Trophoblast cell (in vitro differentiated cells and primary cell): ENCODE results near the gene SERTAD1.

Experiments used
- DNase-seq, 2 donors: peaks; one replicate each; pipeline ENCODE4 v3.0.0-alpha.2; 2016
- H2AFZ ChIP-seq: 2 replicates; pipeline ENCODE4 v1.6.1; 2013; ENCODE audit warnings: low read length, moderate library complexity, mild to moderate bottlenecking; ENCODE audit not compliant: insufficient read depth, poor library complexity
- H2AK5ac ChIP-seq: 2 replicates; pipeline ENCODE4 v1.6.1; 2013; ENCODE audit warnings: mild to moderate bottlenecking, low read length
- H2BK120ac ChIP-seq: 2 replicates; pipeline ENCODE4 v1.6.1; 2013; ENCODE audit warnings: low read length, mild to moderate bottlenecking, moderate library complexity; ENCODE audit not compliant: insufficient read depth, poor library complexity
- H2BK12ac ChIP-seq: 2 replicates; pipeline ENCODE4 v1.6.1; 2013; ENCODE audit warnings: mild to moderate bottlenecking, low read length, moderate library complexity
- H2BK5ac ChIP-seq: 2 replicates; pipeline ENCODE4 v1.6.1; 2013; ENCODE audit warnings: low read length, low read depth, moderate library complexity, mild to moderate bottlenecking; ENCODE audit not compliant: poor library complexity
- H3K14ac ChIP-seq: 2 replicates; pipeline ENCODE4 v1.6.1; 2013; ENCODE audit warnings: mild to moderate bottlenecking, low read length
- H3K18ac ChIP-seq: 2 replicates; pipeline ENCODE4 v1.6.1; 2013; ENCODE audit warnings: mild to moderate bottlenecking, low read length
- H3K23ac ChIP-seq: 2 replicates; pipeline ENCODE4 v1.6.1; 2013; ENCODE audit warnings: low read length
- H3K27ac ChIP-seq: 2 replicates; pipeline ENCODE4 v1.5.1; 2013; ENCODE audit warnings: low read depth, mild to moderate bottlenecking, inconsistent platforms, low read length, moderate library complexity
- H3K27me3 ChIP-seq: 2 replicates; pipeline ENCODE4 v1.6.1; 2013; ENCODE audit warnings: inconsistent platforms, mild to moderate bottlenecking, low read length, moderate library complexity; ENCODE audit not compliant: insufficient read depth
- H3K36me3 ChIP-seq, 2 experiments: 1 replicate in 1 of 2; 2 replicates in 1 of 2; pipeline ENCODE4 v1.6.1; 2013; ENCODE audit warnings: low read length in 2 of 2, mild to moderate bottlenecking in 2 of 2, moderate library complexity in 1 of 2; ENCODE audit not compliant: insufficient read depth in 2 of 2, control insufficient read depth in 1 of 2
- H3K4ac ChIP-seq: 2 replicates; pipeline ENCODE4 v1.6.1; 2013; ENCODE audit warnings: low read depth, mild to moderate bottlenecking, low read length, moderate library complexity
- H3K4me1 ChIP-seq, 2 experiments: 1 replicate in 1 of 2; 2 replicates in 1 of 2; pipeline ENCODE4 v1.6.1; 2013; ENCODE audit warnings: low read length in 2 of 2, mild to moderate bottlenecking in 2 of 2, moderate library complexity in 1 of 2; ENCODE audit not compliant: insufficient read depth in 2 of 2, control insufficient read depth in 1 of 2
- H3K4me2 ChIP-seq: 2 replicates; pipeline ENCODE4 v1.6.1; 2013; ENCODE audit warnings: inconsistent platforms, mild to moderate bottlenecking, low read length, moderate library complexity
- H3K4me3 ChIP-seq: 2 replicates; pipeline ENCODE4 v1.5.1; 2013; ENCODE audit warnings: mild to moderate bottlenecking, low read depth, low read length, inconsistent platforms
- H3K79me1 ChIP-seq: one replicate; pipeline ENCODE4 v1.6.1; 2013; ENCODE audit warnings: low read length
- H3K79me2 ChIP-seq: 2 replicates; pipeline ENCODE4 v1.6.1; 2013; ENCODE audit warnings: low read length, mild to moderate bottlenecking; ENCODE audit not compliant: control insufficient read depth, insufficient read depth, poor library complexity
- H3K9ac ChIP-seq: 2 replicates; pipeline ENCODE4 v1.6.1; 2013; ENCODE audit warnings: mild to moderate bottlenecking, low read length
- H3K9me3 ChIP-seq: 2 replicates; pipeline ENCODE4 v1.6.1; 2013; ENCODE audit warnings: low read depth, mild to moderate bottlenecking, control low read depth, inconsistent platforms, low read length; ENCODE audit not compliant: insufficient read depth
- H4K12ac ChIP-seq: 2 replicates; pipeline ENCODE4 v1.6.1; 2013; ENCODE audit warnings: low read depth, mild to moderate bottlenecking, low read length, moderate library complexity
- H4K8ac ChIP-seq: 2 replicates; pipeline ENCODE4 v1.6.1; 2013; ENCODE audit warnings: low read depth, mild to moderate bottlenecking, low read length, moderate library complexity
- H4K91ac ChIP-seq: one replicate; pipeline ENCODE4 v1.6.1; 2013; ENCODE audit warnings: low read depth, mild to moderate bottlenecking, low read length, moderate library complexity
- WGBS: extraction: QIAGEN DNeasy Blood & Tissue Kit; methylation state at CpG from one replicate; pipeline ENCODE4 v1.1.7; 2013; ENCODE audit warnings: missing lambda C conversion rate; ENCODE audit not compliant: insufficient read length, insufficient coverage; ENCODE audit errors: extremely low coverage; 5-methylcytosine and 5-hydroxymethylcytosine counted together

The SERTAD1 gene

DNA sequence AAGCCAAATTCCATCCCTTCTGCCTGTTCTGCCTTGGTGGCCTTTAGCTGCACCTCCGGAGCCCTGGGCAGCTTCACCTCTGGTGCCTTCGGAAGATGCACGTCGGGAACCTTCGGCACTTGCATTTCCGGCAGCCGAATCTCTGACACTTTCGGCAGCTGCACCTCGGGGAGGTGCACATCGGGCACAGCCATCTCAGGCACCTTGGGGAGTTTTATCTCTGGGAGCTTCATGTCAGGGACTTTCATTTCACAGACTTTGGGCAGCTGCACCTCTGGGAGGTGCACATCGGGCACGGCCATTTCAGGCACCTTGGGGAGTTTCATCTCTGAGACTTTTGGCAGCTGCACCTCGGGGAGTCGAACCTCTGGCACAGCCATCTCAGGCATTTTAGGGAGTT, 29.8 kb downstream of the SERTAD1 start:
- no peak overlapping the region for H4K12ac ChIP-seq

DNA sequence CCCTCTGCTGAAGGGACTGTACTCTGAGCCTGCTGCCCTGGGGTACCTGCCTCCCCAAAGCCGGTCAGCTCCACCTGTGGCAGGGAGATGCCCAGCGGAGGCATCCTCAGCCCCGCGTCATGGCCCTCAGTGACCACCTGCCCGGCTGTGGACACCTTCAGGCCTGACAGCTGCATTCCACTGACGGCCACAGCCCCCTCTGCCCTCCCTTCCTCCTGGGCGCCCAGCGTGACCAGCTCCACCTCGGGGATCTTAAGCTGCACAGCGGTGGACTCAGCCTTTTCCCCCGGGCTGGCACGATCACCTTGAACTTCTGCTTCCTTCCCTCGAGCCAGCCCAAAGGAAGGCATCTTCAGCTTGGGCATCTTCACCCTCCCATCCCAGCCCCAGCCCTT, 31.0 kb downstream of the SERTAD1 start:
- no peak overlapping the region for H2BK5ac ChIP-seq
- H3K9ac ChIP-seq = no peak overlapping the region
- H3K18ac ChIP-seq = no peak overlapping the region
- no peak overlapping the region for H2BK12ac ChIP-seq
- H3K79me1 ChIP-seq = peaks cover 13% of the 10 kb centered on the region
- H4K91ac ChIP-seq = no peak overlapping the region
- peaks cover 1% of the 10 kb centered on the region for H3K79me2 ChIP-seq
- H4K12ac ChIP-seq = no peak overlapping the region
- H3K4me3 ChIP-seq = no peak overlapping the region
- no peak overlapping the region for H2AFZ ChIP-seq
- H3K4me1 ChIP-seq = peaks cover 11 to 20% of the 10 kb centered on the region in 2 experiments
- H2AK5ac ChIP-seq = peak overlapping the region; percentile 3
- H3K9me3 ChIP-seq = peaks cover 4% of the 10 kb centered on the region
- H4K8ac ChIP-seq = no peak overlapping the region
- no peak overlapping the region for H3K4ac ChIP-seq
- H3K4me2 ChIP-seq = no peak overlapping the region
- H3K27ac ChIP-seq = no peak overlapping the region
- no peak for DNase-seq
- H3K27me3 ChIP-seq = no peaks in the 10 kb centered on the region
- WGBS = no CpG with 5 or more reads among the region's 13 CpGs
- H3K23ac ChIP-seq = no peak overlapping the region
- no peak overlapping the region for H2BK120ac ChIP-seq
- no peaks in the 10 kb centered on the region for H3K36me3 ChIP-seq
- H3K14ac ChIP-seq = no peak overlapping the region

More for the DNA sequence above, 29.8 kb downstream of the SERTAD1 start:
- Histone ChIP-seq H2AFZ (no peak overlapping the region), H3K4me2 (no peak overlapping the region), H3K9ac (no peak overlapping the region), H3K4me1 (peaks cover 11 to 20% of the 10 kb centered on the region in 2 experiments), H3K9me3 (peaks cover 4% of the 10 kb centered on the region), H4K91ac (no peak overlapping the region), H3K4me3 (no peak overlapping the region), H3K23ac (no peak overlapping the region), H2BK12ac (no peak overlapping the region), H2BK120ac (no peak overlapping the region), H4K8ac (no peak overlapping the region), H3K36me3 (no peaks in the 10 kb centered on the region), H3K4ac (no peak overlapping the region), H2AK5ac (no peak overlapping the region), H3K18ac (no peak overlapping the region), H2BK5ac (no peak overlapping the region), H3K27me3 (no peaks in the 10 kb centered on the region), H3K27ac (no peak overlapping the region), H3K14ac (no peak overlapping the region), H3K79me2 (peaks cover 1% of the 10 kb centered on the region), H3K79me1 (peaks cover 13% of the 10 kb centered on the region)
- no CpG with 5 or more reads among the region's 14 CpGs for WGBS
- no peak for DNase-seq

DNA sequence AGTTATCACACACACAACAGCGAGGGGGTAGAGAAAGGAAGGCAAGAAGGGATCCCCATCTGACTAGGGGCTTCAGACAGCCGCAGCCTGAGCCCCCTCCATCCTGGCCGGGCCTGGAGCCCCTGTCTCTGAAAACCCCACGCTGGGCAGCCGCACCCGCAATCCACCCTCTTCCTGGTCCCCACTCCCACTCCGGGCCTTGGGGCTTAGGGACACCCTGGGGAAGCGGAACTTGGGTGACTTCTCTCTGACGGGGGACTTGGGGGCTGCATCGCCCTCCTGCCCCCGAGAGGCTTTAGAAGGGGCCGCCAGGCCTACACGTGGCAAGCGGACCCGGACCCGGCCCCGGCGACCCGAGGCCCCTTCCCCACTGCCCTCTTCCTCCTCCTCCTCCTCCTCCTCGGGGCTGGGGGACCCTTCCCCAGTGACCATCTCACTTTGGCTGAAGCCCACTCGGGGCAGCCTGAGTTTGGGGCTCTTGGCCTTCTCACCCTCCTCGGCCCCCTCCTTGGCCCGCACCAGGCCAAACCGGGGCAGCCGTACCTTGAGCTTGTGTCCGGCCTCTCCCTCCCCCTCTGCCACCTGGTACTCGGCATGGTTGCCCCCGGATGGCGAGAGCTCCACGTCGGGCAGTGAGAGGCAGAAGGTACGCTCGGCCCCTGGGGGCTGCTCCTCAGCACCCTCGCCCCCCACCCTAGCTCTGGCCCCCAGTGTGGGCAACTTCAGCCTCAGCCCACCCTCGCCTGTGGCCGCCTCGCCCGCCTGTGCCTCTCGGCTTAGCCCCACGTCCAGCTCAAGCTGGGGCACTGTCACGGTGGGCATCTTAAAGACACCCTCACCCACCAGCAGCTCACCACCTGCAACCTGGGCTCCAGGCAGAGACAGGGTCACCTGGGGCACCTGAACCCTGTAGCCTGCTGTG, 31.6 kb downstream of the SERTAD1 start:
- Histone ChIP-seq H2BK120ac (peak overlapping the region; percentile 5), H3K79me1 (peaks cover 13% of the 10 kb centered on the region), H4K12ac (no peak overlapping the region), H3K27me3 (no peaks in the 10 kb centered on the region), H3K36me3 (no peaks in the 10 kb centered on the region), H3K18ac (no peak overlapping the region), H3K4me3 (no peak overlapping the region), H2BK12ac (peak overlapping the region; percentile 6), H3K9ac (no peak overlapping the region), H2AK5ac (peak overlapping the region; percentile 52), H4K91ac (peak overlapping the region; percentile 9), H2BK5ac (no peak overlapping the region), H4K8ac (no peak overlapping the region), H3K9me3 (peaks cover 4% of the 10 kb centered on the region), H2AFZ (no peak overlapping the region), H3K27ac (no peak overlapping the region), H3K4me2 (no peak overlapping the region), H3K79me2 (peaks cover 1% of the 10 kb centered on the region), H3K14ac (no peak overlapping the region), H3K23ac (no peak overlapping the region), H3K4ac (no peak overlapping the region), H3K4me1 (peaks cover 11 to 20% of the 10 kb centered on the region in 2 experiments)
- no CpG with 5 or more reads among the region's 41 CpGs for WGBS
- no peak for DNase-seq

DNA sequence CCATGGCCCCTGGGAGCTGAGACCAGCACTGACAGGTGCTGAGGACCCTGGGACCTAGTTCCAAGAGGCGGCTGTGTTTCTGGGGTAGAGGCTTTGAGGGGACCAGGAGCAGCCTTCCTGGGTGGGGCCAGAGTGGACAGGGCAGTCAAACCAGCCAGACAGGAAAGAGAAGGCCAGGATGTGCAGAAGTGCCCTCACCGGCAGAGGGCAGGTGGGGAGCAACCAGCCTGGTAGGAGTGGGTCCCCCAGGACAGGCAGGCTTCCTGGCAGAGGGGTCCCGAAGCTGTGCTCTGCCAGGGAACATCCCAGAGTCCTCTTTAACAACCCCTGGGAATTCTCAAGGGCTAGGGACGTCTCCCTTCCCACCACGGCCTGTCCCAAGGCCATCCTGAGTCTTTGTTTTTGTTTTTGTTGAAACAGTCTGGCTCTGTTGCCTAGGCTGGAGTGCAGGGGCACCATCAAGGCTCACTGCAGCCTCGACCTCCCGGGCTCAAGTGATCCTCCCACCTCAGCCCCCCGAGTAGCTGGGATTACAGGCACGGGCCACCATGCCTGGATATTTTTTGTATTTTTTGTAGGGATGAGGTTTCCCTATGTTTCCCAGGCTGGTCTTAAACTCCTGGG, 32.8 kb downstream of the SERTAD1 start:
- Histone ChIP-seq H3K4me1 (peaks cover 11 to 17% of the 10 kb centered on the region in 2 experiments), H2BK5ac (peak overlapping the region; percentile 7), H3K79me1 (peaks cover 13% of the 10 kb centered on the region), H3K23ac (no peak overlapping the region), H3K9me3 (no peaks in the 10 kb centered on the region), H2AK5ac (peak overlapping the region; percentile 77), H3K18ac (peak overlapping the region; percentile 28), H2BK120ac (peak overlapping the region; percentile 64), H3K4me2 (no peak overlapping the region), H3K36me3 (no peaks in the 10 kb centered on the region), H4K8ac (peak overlapping the region; percentile 63), H2AFZ (no peak overlapping the region), H3K9ac (no peak overlapping the region), H3K14ac (peak overlapping the region; percentile 36), H3K27ac (no peak overlapping the region), H3K27me3 (no peaks in the 10 kb centered on the region), H3K79me2 (peaks cover 1% of the 10 kb centered on the region), H4K91ac (peak overlapping the region; percentile 88), H3K4ac (no peak overlapping the region), H2BK12ac (peak overlapping the region; percentile 58), H4K12ac (peak overlapping the region; percentile 6), H3K4me3 (no peak overlapping the region)
- peak; percentile 17 to 42 for DNase-seq
- no CpG with 5 or more reads among the region's 9 CpGs for WGBS
